ENCODE measurements around the gene OSBPL6.
"Not testable (repeated sequence)": the region's sequence is repeated elsewhere in the genome, so short reads cannot be mapped to it uniquely, and the experiment has no call there.

Gene OSBPL6

GRCh38 chr2:178357704-178358103 lies 163.4 kb downstream of the OSBPL6 start:
- DNase-seq (ENCODE audit: low spot score): not testable (repeated sequence)

- DNase-seq (ENCODE audit: low spot score): no peak
Observed at GRCh38 chr2:178359192-178359912, 165.0 kb downstream of the OSBPL6 start.

- DNase-seq (ENCODE audit: low spot score): no peak
Observed at GRCh38 chr2:178361588-178361987, 167.3 kb downstream of the OSBPL6 start.

- DNase-seq (ENCODE audit: low spot score): no peak
Observed at GRCh38 chr2:178363252-178363651, 168.9 kb downstream of the OSBPL6 start.

- no peak for DNase-seq (ENCODE audit: low spot score)
Observed at GRCh38 chr2:178365116-178365515, 170.8 kb downstream of the OSBPL6 start.

- no peak for DNase-seq (ENCODE audit: low spot score)
Observed at GRCh38 chr2:178366412-178366811, 172.1 kb downstream of the OSBPL6 start.

- no peak for DNase-seq (ENCODE audit: low spot score)
Observed at GRCh38 chr2:178367344-178367743, 173.0 kb downstream of the OSBPL6 start.

GRCh38 chr2:178374865-178375264 lies 180.6 kb downstream of the OSBPL6 start:
- no peak for DNase-seq (ENCODE audit: low spot score)

- DNase-seq (ENCODE audit: low spot score): no peak
Observed at GRCh38 chr2:178377046-178377445, 182.7 kb downstream of the OSBPL6 start.

- DNase-seq (ENCODE audit: low spot score): no peak
Observed at GRCh38 chr2:178379162-178380004, 185.1 kb downstream of the OSBPL6 start.

GRCh38 chr2:178380763-178381162 lies 186.5 kb downstream of the OSBPL6 start:
- DNase-seq (ENCODE audit: low spot score): no peak

GRCh38 chr2:178383718-178384117 lies 189.4 kb downstream of the OSBPL6 start:
- DNase-seq (ENCODE audit: low spot score): no peak

GRCh38 chr2:178385595-178386148 lies 191.4 kb downstream of the OSBPL6 start:
- DNase-seq (ENCODE audit: low spot score): no peak

- no peak for DNase-seq (ENCODE audit: low spot score)
Observed at GRCh38 chr2:178386986-178387597, 192.8 kb downstream of the OSBPL6 start.

- DNase-seq (ENCODE audit: low spot score): no peak
Observed at GRCh38 chr2:178388287-178388686, 194.0 kb downstream of the OSBPL6 start.

- DNase-seq (ENCODE audit: low spot score): no peak
Observed at GRCh38 chr2:178391701-178392100, 197.4 kb downstream of the OSBPL6 start.

- no peak for DNase-seq (ENCODE audit: low spot score)
Observed at GRCh38 chr2:178392215-178392614, 197.9 kb downstream of the OSBPL6 start.

- DNase-seq (ENCODE audit: low spot score): no peak
Observed at GRCh38 chr2:178394859-178395258, 200.5 kb downstream of the OSBPL6 start.

- no peak for DNase-seq (ENCODE audit: low spot score)
Observed at GRCh38 chr2:178395295-178395694, 201.0 kb downstream of the OSBPL6 start.

GRCh38 chr2:178395941-178396570 lies 201.7 kb downstream of the OSBPL6 start:
- no peak for DNase-seq (ENCODE audit: low spot score)

- peak; percentile 35 for DNase-seq (ENCODE audit: low spot score)
Observed at GRCh38 chr2:178397002-178397605, 202.8 kb downstream of the OSBPL6 start.

- DNase-seq (ENCODE audit: low spot score): no peak
Observed at GRCh38 chr2:178401994-178402437, 207.7 kb downstream of the OSBPL6 start.
